Measurements from ENCODE around the gene HLTF.

HLTF gene

DNA sequence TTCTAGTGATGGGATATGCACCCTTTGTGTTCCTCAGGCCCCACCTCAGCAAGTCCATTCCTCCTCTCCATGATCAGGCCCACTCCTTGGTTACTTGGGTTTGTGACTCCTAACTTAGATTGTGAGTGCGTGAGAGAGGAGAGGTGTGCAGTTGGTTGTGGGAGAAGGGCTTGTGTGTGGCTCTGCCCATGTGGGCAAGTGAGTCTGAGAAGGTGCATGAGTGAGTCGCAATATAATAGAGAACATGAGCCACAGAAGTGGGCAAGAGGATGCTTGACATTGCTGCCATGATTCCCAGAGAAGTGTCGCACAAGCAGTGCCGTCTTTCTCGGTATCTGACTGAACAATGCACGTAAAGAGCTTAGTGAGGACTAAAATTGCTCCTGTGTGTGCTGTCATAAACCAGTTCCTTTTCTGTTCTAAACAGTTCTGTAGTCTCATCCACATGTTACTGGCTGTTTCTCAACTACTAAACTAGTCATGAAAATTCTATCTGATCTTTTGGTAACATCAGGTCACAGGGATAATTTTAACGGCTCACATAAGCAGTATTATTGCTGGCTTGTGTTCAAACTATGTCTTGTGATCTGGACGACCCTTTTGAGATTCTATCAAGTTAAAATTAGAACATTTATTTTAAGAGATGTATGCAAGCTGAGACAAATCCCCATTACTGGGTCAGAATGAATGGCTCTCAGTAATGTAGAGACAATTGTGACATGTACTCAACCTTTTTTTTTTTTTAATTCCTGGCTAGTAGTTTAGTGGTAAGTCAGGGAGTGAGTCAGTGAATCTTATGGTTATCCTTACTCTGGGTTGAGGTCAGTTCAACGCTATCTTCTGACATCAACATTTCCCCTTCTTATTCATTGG lies 69.4 kb downstream of the HLTF start:
- DNase-seq: no peak

DNA sequence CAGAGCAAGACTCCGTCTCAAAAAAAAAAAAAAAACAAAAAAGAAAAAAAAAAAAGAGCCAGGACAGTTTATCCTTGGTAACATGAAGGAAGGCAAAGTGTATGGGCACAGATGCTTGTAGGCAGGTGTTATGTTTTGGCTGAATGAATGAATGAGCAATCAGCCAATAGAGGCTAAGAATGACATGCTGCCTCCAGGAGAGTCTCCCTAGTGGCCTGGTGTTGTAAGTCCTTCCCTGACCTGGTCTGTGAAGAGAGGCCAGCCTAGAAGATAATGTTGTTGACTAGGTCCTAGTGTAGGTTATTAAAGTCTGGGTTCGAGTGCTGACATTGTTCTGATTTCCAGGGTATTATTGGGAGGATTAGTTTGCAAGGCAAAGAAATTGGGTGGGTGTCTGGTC lies 70.1 kb downstream of the HLTF start:
- no peak for DNase-seq

DNA sequence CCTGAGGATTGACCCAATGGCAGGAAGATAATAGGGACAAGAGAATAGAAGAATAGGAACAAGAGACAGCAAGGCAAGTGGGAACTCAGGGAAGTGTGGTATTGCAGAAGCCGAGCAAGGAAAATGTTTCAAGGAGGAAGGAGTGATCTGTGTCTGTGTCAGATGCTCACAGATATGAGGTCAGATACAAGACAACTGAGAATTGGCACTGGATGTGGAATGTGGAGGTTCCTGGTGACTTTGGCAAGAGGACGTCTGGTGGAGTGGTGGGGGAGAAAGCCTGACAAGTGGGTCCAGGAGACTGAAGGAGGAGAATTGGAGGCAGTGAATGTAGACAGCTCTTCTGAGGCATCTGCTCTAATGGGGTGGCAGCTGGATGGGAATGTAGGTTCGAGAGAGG lies 70.9 kb downstream of the HLTF start:
- no peak for DNase-seq

DNA sequence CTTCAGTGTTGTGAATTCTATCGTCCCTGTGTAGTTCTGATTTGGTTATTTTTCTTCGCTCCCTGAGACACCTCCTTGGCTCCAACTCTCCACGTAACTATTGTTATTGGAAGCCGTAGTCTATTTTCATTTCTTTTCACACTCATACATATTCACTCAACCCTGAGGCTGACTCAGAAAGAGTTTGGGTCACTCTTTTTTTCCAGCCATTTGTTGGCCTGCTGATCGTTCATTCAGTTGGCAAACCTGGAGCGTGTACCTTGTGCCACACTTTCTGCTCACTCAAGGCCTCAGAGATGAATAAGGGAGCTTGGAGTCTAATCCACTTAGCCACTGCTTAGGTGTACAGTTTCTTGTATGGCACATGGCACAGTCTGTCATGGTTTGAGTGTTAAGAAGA lies 72.6 kb downstream of the HLTF start:
- DNase-seq: no peak

DNA sequence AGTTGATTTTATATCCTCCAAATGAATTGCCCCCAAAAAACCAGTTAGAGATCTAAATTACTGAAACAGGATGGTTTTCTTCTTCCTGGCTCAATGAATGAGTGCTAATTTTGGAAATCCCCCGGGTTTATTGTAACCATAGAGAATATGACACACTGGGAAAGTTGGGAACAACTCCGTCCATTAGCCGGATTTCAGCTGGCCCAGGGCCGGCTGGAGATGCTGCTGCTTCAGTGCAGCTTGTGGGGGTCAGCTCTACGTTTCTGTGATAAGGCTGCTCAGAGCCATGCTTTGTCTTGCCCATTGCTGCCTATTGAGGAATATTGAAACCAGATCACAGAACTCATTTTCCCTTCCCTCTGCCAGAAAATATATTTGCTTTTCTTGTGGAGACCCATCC lies 74.7 kb downstream of the HLTF start:
- DNase-seq: no peak

DNA sequence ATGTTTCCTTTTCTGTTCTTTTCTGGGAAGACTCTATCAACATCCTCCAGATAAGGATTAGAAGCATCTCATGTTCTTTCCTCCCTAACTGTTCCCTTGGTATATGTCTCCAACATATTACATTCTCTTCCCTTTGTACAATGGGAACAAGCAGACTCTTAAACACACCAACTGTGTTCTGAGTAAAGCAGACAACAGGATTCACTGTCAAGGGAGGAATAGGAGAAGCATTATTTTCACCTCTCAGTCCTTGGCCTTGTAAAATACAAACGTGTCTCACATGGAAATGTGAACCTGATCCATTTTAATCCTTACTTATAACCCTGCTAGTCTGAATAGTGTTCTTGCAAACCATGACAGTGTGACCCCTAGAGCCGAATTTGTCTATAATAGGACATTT lies 75.4 kb downstream of the HLTF start:
- no peak for DNase-seq

DNA sequence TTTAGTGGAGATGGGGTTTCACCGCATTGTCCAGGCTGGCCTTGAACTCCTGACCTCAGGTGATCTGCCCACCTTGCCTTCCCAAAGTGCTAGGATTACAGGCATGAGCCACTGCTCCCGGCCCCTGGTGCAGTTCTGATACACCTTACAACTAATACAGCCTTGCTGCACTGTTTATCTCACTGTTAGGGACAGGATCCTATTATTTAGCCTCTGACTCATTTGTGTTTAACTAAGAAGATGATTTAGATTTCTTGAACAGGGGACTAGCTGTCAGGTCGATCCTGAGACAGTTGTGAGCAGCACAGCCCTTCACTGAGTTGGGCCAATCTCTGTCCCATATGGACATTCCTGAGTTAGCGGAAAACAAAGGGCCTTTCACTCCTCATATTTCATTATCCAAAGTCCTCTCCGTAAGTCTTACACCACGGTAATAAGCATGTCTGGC lies 75.8 kb downstream of the HLTF start:
- no peak for DNase-seq

DNA sequence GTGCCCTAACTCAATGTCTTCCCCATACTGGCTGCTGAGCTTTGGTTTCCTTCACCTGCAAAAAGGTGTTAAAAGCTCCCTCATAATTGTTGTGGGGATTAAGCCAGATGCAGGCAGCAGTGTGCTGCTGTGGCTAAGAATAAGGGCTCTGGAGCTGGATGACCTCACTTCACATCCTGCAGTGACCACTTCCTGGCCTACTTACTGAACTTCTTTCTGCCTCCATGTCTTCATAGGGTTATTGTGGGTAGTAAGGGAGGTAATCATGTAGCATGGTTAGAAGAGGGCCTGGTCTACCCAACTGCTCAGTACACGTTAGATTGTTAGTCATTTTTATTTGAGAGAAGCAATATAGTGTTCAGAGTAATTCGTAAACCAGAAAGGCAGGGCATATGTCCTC lies 76.6 kb downstream of the HLTF start:
- no peak for DNase-seq

DNA sequence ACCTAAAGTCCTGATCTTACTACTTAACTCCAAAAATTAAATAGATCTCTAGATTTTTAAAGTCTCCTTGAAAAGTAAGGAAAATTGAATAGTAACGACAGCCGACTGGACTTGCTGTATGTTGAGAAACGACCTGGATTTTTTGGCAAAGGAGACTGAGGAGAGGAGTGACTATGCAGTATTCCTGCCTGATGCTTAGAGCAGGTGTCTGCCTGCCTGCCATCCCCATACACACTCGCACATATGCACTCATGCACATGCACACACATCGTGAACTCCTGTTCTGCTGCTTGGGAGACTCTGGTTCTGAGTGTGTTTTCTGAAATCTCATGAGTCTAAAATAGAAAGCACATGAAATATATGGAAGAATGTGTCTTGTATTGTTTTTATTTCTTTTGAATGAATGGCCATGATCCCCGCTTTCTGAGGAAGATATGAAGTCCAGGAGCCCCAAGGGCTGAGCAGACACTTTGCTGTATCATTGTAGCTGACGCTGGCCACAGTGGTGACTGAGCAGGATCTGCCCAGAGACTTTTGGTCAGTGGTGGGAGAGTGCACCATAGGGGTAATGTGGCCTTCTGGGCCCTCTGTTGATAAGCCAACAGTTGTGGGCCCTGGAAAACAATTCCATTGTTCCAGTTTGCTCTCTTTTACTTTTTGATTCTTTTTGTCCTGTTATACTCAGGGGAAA lies 78.6 kb downstream of the HLTF start:
- no peak for DNase-seq

DNA sequence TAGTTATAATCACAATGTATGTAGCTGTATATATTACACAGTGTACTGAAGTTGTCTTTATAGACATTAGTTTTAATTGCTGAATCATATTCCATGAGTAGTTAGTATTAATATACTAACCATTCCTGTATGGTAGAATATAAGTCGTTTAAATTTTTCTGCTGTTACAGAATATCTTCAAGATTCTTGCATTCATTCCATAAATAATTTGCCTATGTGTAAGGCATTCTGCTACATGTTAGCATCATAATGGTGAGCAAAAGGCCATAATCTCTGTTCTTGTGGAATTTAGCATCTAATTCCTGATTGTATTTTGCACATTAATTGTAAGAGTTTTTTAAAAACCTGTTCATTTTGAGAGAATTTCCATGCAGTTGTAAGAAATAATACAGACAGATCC lies 80.9 kb downstream of the HLTF start:
- DNase-seq: no peak

DNA sequence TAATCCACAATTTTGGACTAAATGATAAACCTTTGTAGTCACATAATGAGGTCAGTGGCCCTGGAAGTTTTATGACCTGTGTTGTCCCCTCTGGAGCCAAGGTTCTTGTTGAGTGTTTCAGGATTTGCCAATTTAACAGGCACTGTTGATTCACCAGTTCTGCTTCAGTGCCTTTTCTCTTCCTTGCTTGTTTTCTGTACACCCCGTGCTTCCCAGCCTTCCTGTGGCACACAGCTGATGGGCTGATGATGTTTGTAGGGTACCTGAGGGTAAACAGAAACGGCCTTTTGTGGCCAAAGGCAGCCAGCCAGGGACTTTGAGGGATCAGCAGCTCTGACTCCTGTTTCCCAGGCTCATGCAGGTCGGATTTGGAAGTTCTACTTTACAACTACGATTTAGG lies 81.7 kb downstream of the HLTF start:
- DNase-seq: no peak

DNA sequence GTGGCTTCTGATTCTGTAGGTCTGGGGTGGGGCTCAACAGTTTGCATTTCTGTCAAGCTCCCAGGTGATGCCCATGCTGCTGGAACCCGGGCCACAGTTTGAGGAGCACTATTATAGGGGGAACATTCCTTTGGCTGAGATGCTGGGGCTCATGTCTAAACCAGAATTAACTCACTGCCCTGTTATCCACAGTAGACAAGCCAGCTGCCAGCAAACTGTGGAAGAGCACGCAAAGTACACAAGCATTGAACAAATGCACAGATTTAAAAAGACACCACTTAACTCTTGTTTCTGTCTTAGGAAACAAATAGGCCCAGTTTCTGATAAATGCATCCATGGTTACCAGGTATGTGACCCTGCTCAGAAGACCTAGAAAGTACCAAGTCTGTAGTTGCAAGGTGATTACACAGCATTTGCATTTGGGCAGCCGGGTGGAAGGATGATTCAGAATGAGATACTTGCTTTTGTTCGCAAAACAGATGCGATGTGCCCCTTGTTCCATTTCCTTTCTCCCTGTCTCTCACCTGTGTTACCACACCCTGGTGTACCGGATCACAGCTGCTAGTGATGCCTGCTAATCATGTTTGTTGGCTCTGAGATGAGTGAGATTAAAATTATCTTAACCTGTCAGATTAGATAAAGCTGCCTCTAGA lies 82.6 kb downstream of the HLTF start:
- DNase-seq: no peak

DNA sequence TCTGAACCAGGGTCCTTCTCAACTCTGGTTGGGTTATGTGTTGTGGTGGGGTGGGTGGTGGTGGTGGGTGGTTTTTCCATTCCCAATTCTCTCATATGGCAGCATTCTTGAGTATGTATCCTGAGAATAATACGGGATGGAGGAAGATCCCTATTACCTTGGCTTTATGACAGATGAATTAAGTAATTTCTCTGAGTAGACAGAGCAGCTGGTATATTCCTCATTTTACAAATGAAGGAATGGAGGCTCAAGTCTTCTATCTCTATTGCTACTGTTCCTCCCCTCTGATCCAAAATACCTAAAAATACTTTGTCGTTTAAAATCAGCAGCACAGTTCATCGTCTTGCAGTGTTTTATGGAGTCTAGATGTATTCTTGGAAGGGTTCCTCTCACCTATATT lies 84.6 kb downstream of the HLTF start:
- no peak for DNase-seq

DNA sequence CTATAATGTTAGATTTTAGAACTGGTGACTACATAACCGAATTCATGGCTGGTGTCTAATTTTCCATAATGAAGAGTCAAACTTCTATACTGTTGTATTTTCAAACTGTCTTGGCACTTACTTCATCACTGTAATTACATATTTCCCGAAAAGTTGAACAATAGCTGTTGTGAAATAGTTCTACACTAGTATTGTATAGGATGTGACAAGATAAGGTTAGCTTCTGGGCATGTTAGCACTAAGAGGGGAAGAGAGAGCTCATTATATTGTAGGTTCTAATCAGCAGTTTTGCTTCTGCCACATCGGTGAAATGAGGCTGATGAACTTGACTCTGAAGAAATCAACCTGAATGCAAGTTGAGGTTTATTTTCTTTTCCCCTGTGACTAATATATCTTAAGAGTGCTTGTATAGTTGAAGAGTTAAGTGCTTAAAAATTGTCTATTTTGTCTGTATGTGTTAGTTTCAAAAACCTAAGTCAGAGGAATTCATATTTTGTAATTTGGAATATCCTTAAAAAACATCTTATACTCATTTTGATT lies 86.1 kb downstream of the HLTF start:
- DNase-seq: no peak

DNA sequence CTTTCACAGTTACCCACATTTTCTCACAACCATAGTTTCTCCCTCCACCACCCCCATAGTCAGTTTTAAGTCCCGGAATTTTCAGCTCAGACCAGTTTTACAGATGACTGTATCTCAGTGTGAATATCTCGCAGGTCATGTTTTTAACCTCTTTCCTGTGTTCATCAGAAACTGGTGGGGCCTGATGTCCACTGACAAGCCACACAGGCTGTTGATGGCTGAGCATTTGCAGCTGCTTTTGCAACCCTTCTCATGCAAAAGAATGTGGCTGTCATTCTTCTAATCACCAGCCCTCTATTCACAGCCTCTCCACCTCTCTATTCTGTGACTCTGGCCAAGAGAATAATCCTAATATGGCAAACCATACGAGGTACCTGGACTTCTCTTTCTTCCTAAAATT lies 86.5 kb downstream of the HLTF start:
- DNase-seq: no peak

DNA sequence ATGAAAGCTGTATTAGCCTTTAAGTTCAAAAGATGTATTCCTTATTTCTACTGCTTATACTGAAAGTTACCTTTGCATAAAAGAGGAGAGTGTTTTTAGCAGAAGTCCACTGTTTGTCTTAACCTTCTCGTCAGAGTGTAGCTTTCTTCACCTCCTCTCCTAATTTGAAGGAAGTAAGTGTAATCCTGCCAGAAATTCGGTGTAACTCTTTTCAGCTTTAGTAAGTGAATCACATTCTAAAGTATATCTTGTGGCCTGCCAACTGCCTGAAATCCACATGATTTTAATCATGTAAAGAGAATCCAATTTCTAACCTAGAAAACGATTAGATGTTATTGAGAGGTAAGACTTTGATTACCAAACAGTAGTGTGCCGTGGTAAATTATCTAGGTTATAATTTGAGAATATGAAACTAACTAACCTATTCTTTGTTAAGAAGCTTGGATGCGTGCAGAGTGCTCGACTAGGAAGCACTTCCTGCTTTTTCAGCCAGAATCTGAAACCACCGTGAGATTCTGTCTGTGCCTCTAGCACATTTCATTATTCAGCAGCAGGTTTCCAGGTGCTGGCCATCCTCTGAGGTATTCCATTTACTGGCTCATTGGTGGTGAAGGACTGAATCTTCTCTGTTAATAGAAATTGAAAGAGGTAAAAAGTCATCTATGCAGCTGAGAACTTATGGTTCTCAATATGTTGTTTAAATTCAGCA lies 87.5 kb downstream of the HLTF start:
- DNase-seq: no peak

DNA sequence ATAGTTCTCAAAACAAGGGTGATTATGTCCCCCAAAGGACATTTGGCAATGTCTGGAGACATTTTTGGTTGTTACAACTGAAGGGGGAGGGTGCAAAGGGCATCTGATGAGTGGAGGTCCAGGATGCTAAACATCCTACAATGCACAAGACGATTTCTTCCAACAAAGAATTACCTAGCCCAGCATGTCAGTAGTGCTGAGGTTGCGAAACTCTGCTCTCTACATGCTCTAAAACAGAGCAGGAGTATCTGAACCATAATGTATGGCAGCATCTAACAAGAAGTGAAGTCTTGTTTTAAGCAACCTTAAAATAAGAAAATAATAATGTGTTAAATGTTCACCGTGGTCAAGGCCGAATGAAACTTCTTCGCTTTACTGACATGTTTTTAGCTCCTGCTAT lies 88.0 kb downstream of the HLTF start:
- no peak for DNase-seq

DNA sequence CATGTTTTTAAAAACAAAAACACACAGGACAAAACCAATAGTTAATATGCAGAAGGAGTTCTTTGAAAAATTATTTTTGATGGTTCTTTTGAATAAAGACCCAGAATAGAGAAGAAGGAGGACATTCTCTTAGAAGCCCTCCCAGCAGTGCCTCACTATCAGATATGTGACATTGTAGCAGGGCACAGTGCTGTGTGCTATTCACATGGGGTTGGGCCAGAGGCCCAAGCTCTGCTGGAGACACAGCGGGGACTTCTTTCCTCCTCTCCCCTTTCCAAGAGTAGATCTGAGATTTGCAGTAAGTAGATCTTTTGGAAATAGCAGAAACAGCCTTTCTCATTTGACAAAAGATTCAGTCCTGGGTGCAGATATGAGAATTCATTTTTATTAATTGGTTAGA lies 88.7 kb downstream of the HLTF start:
- no peak for DNase-seq

DNA sequence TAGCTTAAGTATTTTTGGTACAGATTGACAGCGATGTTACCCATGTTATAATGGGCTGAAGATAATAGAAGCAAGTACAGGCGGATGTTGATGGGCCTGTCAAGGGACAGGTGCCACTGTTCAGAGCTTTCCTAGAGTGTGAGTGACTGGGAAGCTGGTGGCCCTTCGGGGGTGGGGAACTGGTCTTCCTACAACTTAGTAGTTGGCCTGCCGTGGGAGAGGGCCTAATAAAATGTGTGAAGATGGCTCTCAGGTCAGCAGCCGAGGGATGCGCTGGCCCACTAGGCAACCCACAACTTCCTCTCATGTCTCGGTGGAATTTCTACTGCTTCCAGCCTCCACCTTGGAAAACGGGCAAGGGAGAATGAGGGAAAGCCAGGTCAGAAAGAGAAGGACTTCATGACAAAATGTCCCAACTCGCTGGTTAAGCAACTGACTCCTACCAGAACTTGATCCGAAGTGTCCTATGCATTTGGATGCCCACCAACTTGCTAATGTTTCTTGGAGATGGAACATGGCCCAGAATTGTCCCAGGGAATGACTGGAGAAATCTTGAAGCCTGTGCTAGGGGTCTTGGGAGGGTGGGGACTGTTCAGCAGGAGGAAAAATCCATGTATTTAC lies 93.6 kb downstream of the HLTF start:
- no peak for DNase-seq

DNA sequence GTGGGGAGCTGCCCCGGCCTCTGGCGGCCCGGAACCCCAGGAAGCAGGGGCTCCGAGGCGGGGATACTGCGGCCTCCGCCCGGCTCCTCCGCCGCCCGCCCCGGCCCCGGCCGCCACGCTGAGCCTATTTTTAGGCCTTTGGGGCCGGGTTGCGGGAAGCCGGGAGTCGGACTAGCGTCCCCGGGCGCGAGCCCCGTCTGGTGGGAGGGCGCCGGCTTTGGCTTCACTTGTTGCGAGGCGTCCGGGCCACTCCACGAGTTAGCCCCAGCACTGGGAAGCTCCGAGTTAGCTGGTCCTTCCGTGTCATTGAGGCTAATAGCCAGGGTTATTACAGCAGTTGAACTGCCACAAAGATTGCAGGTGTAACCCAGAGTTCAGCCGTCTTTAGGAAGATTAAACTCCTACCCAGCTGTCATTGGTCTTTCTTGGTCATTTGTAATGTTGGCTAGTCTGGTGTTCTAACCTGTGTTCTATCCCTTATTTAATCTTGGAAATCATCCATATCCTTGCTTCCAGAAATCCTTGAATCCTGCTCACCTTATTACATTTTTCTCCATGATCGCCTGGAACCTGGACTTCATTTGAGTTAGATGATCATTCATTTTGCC lies 94.2 kb downstream of the HLTF start:
- no peak for DNase-seq

DNA sequence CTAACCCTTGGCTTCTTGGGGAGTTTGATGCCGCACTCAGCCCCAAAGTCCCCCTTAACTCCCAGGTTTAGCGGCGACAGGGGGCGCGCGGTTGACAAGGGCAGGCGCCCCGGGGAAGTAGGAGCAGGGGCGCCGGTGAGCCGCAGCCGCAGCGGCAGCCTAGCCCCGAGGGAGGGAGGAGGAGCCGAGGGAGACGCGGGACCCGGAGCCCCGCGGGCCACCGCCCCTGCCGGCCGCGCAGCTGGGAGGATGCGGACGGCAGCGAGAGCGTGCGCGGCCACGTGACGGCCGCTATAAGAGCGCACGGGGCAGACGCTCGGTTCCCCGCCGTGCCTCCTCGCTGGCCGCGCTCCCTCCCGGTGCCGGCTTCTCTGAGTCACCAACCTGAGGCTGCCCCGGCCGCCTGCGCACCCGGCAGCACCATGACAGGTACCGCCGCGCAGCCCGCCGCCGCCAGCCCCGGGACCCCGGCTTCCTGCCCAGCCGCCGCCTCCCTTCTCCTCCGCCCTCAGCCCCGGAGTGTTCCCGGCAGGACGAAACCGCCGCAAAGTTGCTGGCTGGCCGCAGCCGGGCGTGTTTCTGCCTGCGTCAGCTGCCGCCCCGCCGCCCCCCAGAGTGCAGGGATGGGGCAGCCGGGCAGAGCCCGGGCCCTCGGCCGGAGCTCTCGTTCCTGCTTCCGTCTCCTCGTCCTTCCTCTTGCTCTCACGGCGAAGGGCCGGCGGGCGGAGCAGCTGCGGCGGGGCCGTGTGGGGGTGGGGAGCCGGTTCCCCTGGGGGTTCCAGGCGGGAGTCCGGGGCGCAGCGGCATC lies 94.9 kb downstream of the HLTF start, which contains the start of gene GYG1:
GYG1 (plus strand) TSS at position 322 of the 808 bp plus-strand sequence; CDS start at position 423, 101 bp downstream.
- DNase-seq: peak; percentile 21
